Activated CD4-positive, CD25-positive, alpha-beta regulatory T cell (primary cell): ENCODE results near the gene NTNG2.

Experiments
- DNase-seq, 4 experiments: peaks; one replicate each; lab custom pipeline; 2025; lab: John Stamatoyannopoulos, UW

NTNG2 gene

GRCh38 chr9:132266017-132266416 lies 104.2 kb downstream of the NTNG2 start:
- DNase-seq = no peak

- no peak for DNase-seq
These were observed 105.8 kb downstream of the NTNG2 start for GRCh38 chr9:132267660-132268059.

GRCh38 chr9:132268725-132269352 lies 107.0 kb downstream of the NTNG2 start:
- peak in 3 of 4 experiments; percentile 20 to 54 (median 46) for DNase-seq

- peak in 1 of 4 experiments; percentile 27 for DNase-seq
These were observed 108.1 kb downstream of the NTNG2 start for GRCh38 chr9:132269704-132270516.

GRCh38 chr9:132274861-132275260 lies 113.0 kb downstream of the NTNG2 start:
- DNase-seq = no peak

GRCh38 chr9:132283165-132283564 lies 121.3 kb downstream of the NTNG2 start:
- no peak for DNase-seq

GRCh38 chr9:132283863-132284262 lies 122.0 kb downstream of the NTNG2 start:
- no peak for DNase-seq

GRCh38 chr9:132287256-132287760 lies 125.5 kb downstream of the NTNG2 start:
- no peak for DNase-seq

- DNase-seq = no peak
These were observed 126.5 kb downstream of the NTNG2 start for GRCh38 chr9:132288361-132288760.

- DNase-seq = no peak
These were observed 127.1 kb downstream of the NTNG2 start for GRCh38 chr9:132288966-132289365.

- DNase-seq = no peak
These were observed 131.4 kb downstream of the NTNG2 start for GRCh38 chr9:132293145-132293721.
